ENCODE measurements around the gene TCEANC.

TCEANC gene

GRCh38 chrX:13688958-13689740 lies 36.2 kb downstream of the TCEANC start, which contains the start of gene RAB9A:
TSS of gene RAB9A (plus strand) at chrX:13689128. CDS start at chrX:13708747, 19,619 bp downstream.
- TF ChIP-seq CTCF (IDR thresholded peaks at IDR 0.05; ENCODE audit: low read depth, low read length), result no peak
- peak; percentile 73 for DNase-seq (ENCODE audit: low read depth, low spot score)
- in situ Hi-C loops (cut with HindIII; ENCODE audit: low sequenced_read_pairs), result no loop called here

DNA sequence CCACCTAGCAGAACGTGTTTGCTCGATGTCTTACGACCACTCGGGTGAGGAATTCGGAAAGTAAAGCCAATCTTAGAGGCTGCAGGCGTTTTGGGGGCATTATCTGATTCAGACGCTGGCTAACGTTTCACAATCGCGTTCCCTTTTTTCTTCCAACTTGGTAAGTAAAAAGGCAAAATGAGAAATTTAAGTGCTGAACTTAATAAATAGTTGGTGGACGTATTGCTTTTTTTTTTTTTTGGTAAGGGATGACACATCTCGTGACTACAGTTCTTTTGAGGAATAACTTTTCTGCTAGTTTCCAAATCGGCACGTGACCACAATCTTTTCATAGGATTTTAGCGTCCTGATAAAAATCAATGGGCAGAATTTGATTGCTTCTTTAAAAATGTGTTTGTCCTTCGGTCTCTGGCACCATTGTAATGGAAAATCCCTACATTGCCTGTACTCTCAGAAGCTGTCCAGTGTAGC lies 36.8 kb downstream of the TCEANC start:
- TF ChIP-seq CTCF (IDR thresholded peaks at IDR 0.05; ENCODE audit: low read depth, low read length), result no peak
- H3K4me3 ChIP-seq (ENCODE audit: low read depth, low read length), result peak overlapping the region; percentile 77
- in situ Hi-C loops (cut with HindIII; ENCODE audit: low sequenced_read_pairs), result no loop called here
- DNase-seq (ENCODE audit: low read depth, low spot score), result peak; percentile 36

More at GRCh38 chrX:13688958-13689740, 36.2 kb downstream of the TCEANC start, which contains the start of gene RAB9A:
- peak within 1 kb of the TSS; percentile 77 for H3K4me3 ChIP-seq (ENCODE audit: low read depth, low read length)

- H3K4me3 ChIP-seq (ENCODE audit: low read depth, low read length), result peak overlapping the region; percentile 77
- TF ChIP-seq CTCF (IDR thresholded peaks at IDR 0.05; ENCODE audit: low read depth, low read length), result peak; percentile 23
- in situ Hi-C loops (cut with HindIII; ENCODE audit: low sequenced_read_pairs), result no loop called here
- no peak for DNase-seq (ENCODE audit: low read depth, low spot score)
Observed at GRCh38 chrX:13690836-13691235, 37.9 kb downstream of the TCEANC start.

DNA sequence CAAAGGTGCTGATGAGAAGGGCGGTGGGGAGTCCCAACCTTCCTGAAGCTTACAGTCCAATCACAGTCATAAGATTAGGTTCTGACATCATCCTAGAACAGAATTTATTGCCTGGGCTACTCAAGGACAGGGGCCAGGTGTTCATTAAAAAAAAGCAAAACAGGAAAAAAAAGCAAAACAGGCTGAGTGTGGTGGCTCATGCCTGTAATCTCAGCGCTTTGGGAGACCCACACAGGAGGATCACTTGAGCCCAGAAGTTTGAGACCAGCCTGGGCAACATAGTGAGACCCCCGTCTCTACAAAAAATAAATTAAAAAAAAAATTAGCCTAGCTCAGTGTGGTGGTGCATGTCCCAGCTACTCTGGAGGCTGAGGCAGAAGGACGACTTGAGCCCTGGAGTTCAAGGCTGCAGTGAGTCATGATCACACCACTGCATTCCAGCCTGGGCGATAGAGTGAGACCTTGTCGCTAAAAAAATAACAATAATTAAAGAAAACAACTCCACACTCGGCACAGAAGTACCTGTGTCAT lies 39.0 kb downstream of the TCEANC start:
- TF ChIP-seq CTCF (IDR thresholded peaks at IDR 0.05; ENCODE audit: low read depth, low read length), result no peak
- no peak for DNase-seq (ENCODE audit: low read depth, low spot score)
- no peak overlapping the region for H3K4me3 ChIP-seq (ENCODE audit: low read depth, low read length)
- in situ Hi-C loops (cut with HindIII; ENCODE audit: low sequenced_read_pairs), result no loop called here

GRCh38 chrX:13692771-13693231 lies 39.9 kb downstream of the TCEANC start:
- in situ Hi-C loops (cut with HindIII; ENCODE audit: low sequenced_read_pairs), result no loop called here
- no peak overlapping the region for H3K4me3 ChIP-seq (ENCODE audit: low read depth, low read length)
- DNase-seq (ENCODE audit: low read depth, low spot score), result no peak
- TF ChIP-seq CTCF (IDR thresholded peaks at IDR 0.05; ENCODE audit: low read depth, low read length), result no peak

GRCh38 chrX:13693341-13693961 lies 40.5 kb downstream of the TCEANC start:
- no peak for TF ChIP-seq CTCF (IDR thresholded peaks at IDR 0.05; ENCODE audit: low read depth, low read length)
- no peak for DNase-seq (ENCODE audit: low read depth, low spot score)
- in situ Hi-C loops (cut with HindIII; ENCODE audit: low sequenced_read_pairs), result no loop called here
- no peak overlapping the region for H3K4me3 ChIP-seq (ENCODE audit: low read depth, low read length)
